Measurements from ENCODE around the gene CGB3. TPM values are rescaled to one million over a fixed set of nuclear protein-coding genes. Genes with fewer than 3 reads are reported as not detected.

CGB3 gene
- total RNA-seq, 1 donor from 2014 or later: not detected

GRCh38 chr19:49064768-49065611, 40.9 kb upstream of the CGB3 start, which contains the start of gene NTF4:
Gene NTF4, minus strand, starts transcription at chr19:49064818. Its CDS starts 2,821 bp downstream, at chr19:49061997.
- H3K27ac ChIP-seq (replicated peaks): no peak within 1 kb of the TSS
- peaks cover 94% of the 10 kb centered on the region for H3K27me3 ChIP-seq (ENCODE audit: low read depth)
- H3K9me3 ChIP-seq (replicated peaks): no peaks in the 10 kb centered on the region
- peaks cover 18% of the 10 kb centered on the region for H3K4me1 ChIP-seq
- peak within 1 kb of the TSS; percentile 53 for H3K4me3 ChIP-seq
- H3K36me3 ChIP-seq: no peaks in the 10 kb centered on the region
- intact Hi-C loops (cut with micrococcal nuclease): no loop called here
- TF ChIP-seq CTCF (IDR thresholded peaks at IDR 0.05; ENCODE audit: borderline replicate concordance): no peak
- no peak for DNase-seq

- Histone ChIP-seq H3K36me3 (no peaks in the 10 kb centered on the region), H3K9me3 (replicated peaks) (no peaks in the 10 kb centered on the region), H3K4me1 (peaks cover 18% of the 10 kb centered on the region), H3K4me3 (no peak overlapping the region), H3K27ac (replicated peaks) (no peak overlapping the region), H3K27me3 (ENCODE audit: low read depth) (peaks cover 87% of the 10 kb centered on the region)
- TF ChIP-seq CTCF (IDR thresholded peaks at IDR 0.05; ENCODE audit: borderline replicate concordance): no peak
- DNase-seq: no peak
- intact Hi-C loops (cut with micrococcal nuclease): no loop called here
Measured at GRCh38 chr19:49064029-49064629, 40.0 kb upstream of the CGB3 start.

- Histone ChIP-seq H3K4me1 (peaks cover 34% of the 10 kb centered on the region), H3K27me3 (ENCODE audit: low read depth) (peaks cover 78% of the 10 kb centered on the region), H3K9me3 (replicated peaks) (no peaks in the 10 kb centered on the region), H3K27ac (replicated peaks) (no peak overlapping the region), H3K4me3 (no peak overlapping the region), H3K36me3 (no peaks in the 10 kb centered on the region)
- TF ChIP-seq CTCF (IDR thresholded peaks at IDR 0.05; ENCODE audit: borderline replicate concordance): no peak
- intact Hi-C loops (cut with micrococcal nuclease): no loop called here
- no peak for DNase-seq
Measured at GRCh38 chr19:49061445-49061844, 37.3 kb upstream of the CGB3 start.

- no peak for DNase-seq
- H3K4me3 ChIP-seq: no peak overlapping the region
- intact Hi-C loops (cut with micrococcal nuclease): no loop called here
- no peak for TF ChIP-seq CTCF (IDR thresholded peaks at IDR 0.05; ENCODE audit: borderline replicate concordance)
- H3K36me3 ChIP-seq: no peaks in the 10 kb centered on the region
- H3K9me3 ChIP-seq (replicated peaks): no peaks in the 10 kb centered on the region
- peaks cover 75% of the 10 kb centered on the region for H3K27me3 ChIP-seq (ENCODE audit: low read depth)
- H3K4me1 ChIP-seq: peaks cover 37% of the 10 kb centered on the region
- H3K27ac ChIP-seq (replicated peaks): no peak overlapping the region
Measured at GRCh38 chr19:49061000-49061399, 36.9 kb upstream of the CGB3 start.

GRCh38 chr19:49059053-49059452, 34.9 kb upstream of the CGB3 start:
- TF ChIP-seq CTCF (IDR thresholded peaks at IDR 0.05; ENCODE audit: borderline replicate concordance): no peak
- H3K27me3 ChIP-seq (ENCODE audit: low read depth): peaks cover 65% of the 10 kb centered on the region
- no peak overlapping the region for H3K27ac ChIP-seq (replicated peaks)
- intact Hi-C loops (cut with micrococcal nuclease): no loop called here
- H3K4me3 ChIP-seq: no peak overlapping the region
- H3K9me3 ChIP-seq (replicated peaks): no peaks in the 10 kb centered on the region
- peaks cover 22% of the 10 kb centered on the region for H3K4me1 ChIP-seq
- no peak for DNase-seq
- no peaks in the 10 kb centered on the region for H3K36me3 ChIP-seq

Data from left ventricle myocardium inferior (tissue), 1 donor.